ENCODE data around the gene MMP24. TPM values are rescaled to one million over a fixed set of nuclear protein-coding genes. Genes with fewer than 3 reads are reported as not detected.

MMP24 gene
- total RNA-seq, 2 donors from 2014 or later, result 0.15 to 0.50 TPM

- DNase-seq, result no peak
- H3K4me3 ChIP-seq, result no peak overlapping the region
These were observed 62.0 kb downstream of the MMP24 start for GRCh38 chr20:35288325-35289060.

GRCh38 chr20:35290186-35290886, 63.8 kb downstream of the MMP24 start:
- no peak for DNase-seq

More at GRCh38 chr20:35288325-35289060, 62.0 kb downstream of the MMP24 start:
- no peaks in the 10 kb centered on the region for H3K36me3 ChIP-seq
- no peaks in the 10 kb centered on the region for H3K9me3 ChIP-seq
- intact Hi-C loops (cut with DNase I), result no loop called here
- no peak for TF ChIP-seq CTCF (IDR thresholded peaks at IDR 0.05)
- H3K4me1 ChIP-seq, result peaks cover 2% of the 10 kb centered on the region
- H3K9ac ChIP-seq (ENCODE audit: low read depth in 2 of 2, low read length in 2 of 2), result no peak overlapping the region
- no peak overlapping the region for H3K27ac ChIP-seq
- no peaks in the 10 kb centered on the region for H3K27me3 ChIP-seq

GRCh38 chr20:35290887-35291417, 64.5 kb downstream of the MMP24 start:
- intact Hi-C loops (cut with DNase I), result no loop called here
- H3K4me1 ChIP-seq, result no peaks in the 10 kb centered on the region
- no peak for DNase-seq
- H3K27ac ChIP-seq, result no peak overlapping the region
- H3K4me3 ChIP-seq, result no peak overlapping the region
- no peaks in the 10 kb centered on the region for H3K9me3 ChIP-seq
- H3K36me3 ChIP-seq, result no peaks in the 10 kb centered on the region
- no peaks in the 10 kb centered on the region for H3K27me3 ChIP-seq
- no peak for TF ChIP-seq CTCF (IDR thresholded peaks at IDR 0.05)
- no peak overlapping the region for H3K9ac ChIP-seq (ENCODE audit: low read depth in 2 of 2, low read length in 2 of 2)

More at GRCh38 chr20:35290186-35290886, 63.8 kb downstream of the MMP24 start:
- Histone ChIP-seq H3K36me3 (no peaks in the 10 kb centered on the region), H3K27me3 (no peaks in the 10 kb centered on the region), H3K4me3 (no peak overlapping the region), H3K9ac (ENCODE audit: low read depth in 2 of 2, low read length in 2 of 2) (peak overlapping the region in 1 of 2 donors; percentile 35), H3K9me3 (no peaks in the 10 kb centered on the region), H3K4me1 (no peaks in the 10 kb centered on the region), H3K27ac (no peak overlapping the region)
- intact Hi-C loops (cut with DNase I), result no loop called here
- TF ChIP-seq CTCF (IDR thresholded peaks at IDR 0.05), result no peak

- no peaks in the 10 kb centered on the region for H3K27me3 ChIP-seq
- no peaks in the 10 kb centered on the region for H3K4me1 ChIP-seq
- DNase-seq, result no peak
- H3K4me3 ChIP-seq, result no peak within 1 kb of the TSS
- intact Hi-C loops (cut with DNase I), result no loop called here
- no peak within 1 kb of the TSS for H3K27ac ChIP-seq
- H3K9me3 ChIP-seq, result no peaks in the 10 kb centered on the region
- no peaks in the 10 kb centered on the region for H3K36me3 ChIP-seq
- H3K9ac ChIP-seq (ENCODE audit: low read depth in 2 of 2, low read length in 2 of 2), result no peak within 1 kb of the TSS
- TF ChIP-seq CTCF (IDR thresholded peaks at IDR 0.05), result no peak
These were observed 65.4 kb downstream of the MMP24 start, which contains the start of gene FAM83C for GRCh38 chr20:35291654-35292503. Gene FAM83C (minus strand): TSS chr20:35292425. CDS start chr20:35292304, 121 bp downstream.
